Measurements from ENCODE around the gene WDR33. TPM values are rescaled to one million over a fixed set of nuclear protein-coding genes. Genes with fewer than 3 reads are reported as not detected.

Gene WDR33
- total RNA-seq, 1 donor from 2014 or later = 21.3 TPM

- DNase-seq (ENCODE audit: low read depth in 2 of 2) = no peak
Observed at GRCh38 chr2:127697482-127698180, 113.3 kb downstream of the WDR33 start.

DNA sequence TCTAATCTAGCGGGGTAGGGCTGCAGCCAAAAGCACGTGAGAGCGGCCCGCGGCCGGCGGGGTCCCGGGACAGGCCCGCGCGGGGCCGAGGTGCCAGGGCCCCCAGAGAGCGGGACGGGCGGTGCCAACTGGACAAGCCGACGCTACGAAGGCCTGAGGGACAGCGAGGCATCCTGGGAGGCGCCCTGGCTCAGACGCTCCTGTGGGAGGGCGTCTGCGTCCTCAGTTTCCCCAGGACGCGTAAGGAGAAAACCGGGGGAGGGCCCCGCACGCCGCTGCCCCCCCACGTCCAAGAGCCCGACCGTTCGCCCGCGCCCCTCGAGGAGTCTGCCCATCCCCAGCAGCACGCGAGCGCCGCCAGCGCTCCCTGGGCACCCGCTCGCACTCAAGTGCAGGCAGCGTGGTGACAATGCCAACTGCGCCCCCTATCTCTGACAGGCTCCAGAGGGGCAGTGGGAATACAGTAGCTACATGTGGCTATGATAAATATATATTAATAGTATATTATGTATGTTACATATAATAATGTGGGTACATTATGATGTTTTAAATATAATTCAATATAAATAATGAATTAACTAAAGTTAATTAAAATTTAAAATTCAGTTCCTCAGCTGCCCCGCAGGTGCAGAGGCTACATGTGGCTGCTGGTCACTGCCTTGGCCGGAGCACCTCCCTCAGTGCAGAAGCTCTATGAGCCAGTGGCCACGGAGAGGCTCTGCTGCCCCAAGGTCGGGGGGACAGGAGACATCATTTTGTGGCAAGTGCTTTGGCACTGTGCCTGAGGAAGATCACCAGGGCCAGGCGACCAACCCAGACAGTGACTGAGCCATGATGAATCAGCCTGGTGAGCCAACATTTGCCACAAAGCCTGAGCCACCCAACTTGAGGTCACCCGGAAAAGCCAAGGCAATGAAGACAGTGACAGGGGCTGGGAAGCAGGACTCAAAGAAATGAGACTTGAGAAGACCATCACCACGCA is 115.2 kb downstream of the WDR33 start:
- peak; percentile 16 to 32 for DNase-seq (ENCODE audit: low read depth in 2 of 2)

DNA sequence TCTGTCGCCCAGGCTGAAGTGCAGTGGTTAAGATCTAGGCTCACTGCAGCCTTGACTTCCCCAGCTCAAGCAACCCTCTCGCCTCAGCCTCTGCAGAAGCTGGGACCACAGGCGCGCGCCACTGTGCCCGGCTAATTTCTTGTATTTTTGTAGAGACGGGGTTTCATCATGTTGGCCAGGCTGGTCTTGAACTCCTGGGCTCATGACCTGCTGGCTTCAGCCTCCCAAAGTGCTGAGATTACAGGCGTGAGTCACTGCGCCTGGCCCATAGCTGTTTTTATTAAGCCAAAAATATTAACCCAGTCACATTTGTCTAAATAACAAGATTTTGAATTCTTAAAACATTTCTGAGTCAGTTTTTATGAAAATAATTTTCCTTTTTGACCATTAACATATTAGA is 116.0 kb downstream of the WDR33 start:
- no peak for DNase-seq (ENCODE audit: low read depth in 2 of 2)

DNA sequence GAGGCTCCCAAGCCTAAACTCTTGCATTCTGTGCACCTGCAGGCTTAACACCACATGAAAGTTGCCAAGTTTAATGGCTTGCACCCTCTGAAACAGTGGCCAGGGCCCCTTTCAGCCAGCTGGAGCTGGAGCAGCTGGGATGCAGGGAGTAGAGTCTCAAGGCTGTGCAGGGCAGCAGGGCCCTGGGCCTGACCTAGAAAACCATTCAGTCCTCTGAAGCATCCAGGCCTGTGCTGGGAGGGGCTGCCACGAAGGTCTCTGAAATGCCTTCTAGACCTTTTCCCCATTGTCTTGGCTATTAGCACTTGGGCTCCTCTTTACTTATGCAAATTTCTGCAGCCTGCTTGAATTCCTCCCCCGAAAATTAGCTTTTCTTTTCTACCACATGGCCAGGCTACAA is 120.3 kb downstream of the WDR33 start:
- no peak for DNase-seq (ENCODE audit: low read depth in 2 of 2)

DNA sequence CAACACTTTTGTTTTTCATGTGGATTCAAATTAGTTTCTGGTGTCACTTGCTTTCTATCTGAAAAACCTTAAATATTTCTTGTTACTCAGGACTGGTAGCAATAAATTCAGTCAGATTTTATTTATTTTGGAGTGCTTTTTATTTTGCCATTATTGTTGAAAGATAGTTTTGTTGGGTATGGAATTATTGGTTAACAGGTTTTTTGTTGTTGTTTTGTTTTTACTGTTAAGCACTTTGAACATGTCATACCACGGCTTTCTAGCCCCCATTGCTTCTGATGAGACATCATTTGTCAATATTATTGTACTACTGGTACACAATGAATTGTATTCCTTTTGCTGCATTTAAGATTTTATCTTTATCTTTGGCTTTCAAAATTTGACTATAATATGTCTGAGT is 122.6 kb downstream of the WDR33 start:
- no peak for DNase-seq (ENCODE audit: low read depth in 2 of 2)

DNA sequence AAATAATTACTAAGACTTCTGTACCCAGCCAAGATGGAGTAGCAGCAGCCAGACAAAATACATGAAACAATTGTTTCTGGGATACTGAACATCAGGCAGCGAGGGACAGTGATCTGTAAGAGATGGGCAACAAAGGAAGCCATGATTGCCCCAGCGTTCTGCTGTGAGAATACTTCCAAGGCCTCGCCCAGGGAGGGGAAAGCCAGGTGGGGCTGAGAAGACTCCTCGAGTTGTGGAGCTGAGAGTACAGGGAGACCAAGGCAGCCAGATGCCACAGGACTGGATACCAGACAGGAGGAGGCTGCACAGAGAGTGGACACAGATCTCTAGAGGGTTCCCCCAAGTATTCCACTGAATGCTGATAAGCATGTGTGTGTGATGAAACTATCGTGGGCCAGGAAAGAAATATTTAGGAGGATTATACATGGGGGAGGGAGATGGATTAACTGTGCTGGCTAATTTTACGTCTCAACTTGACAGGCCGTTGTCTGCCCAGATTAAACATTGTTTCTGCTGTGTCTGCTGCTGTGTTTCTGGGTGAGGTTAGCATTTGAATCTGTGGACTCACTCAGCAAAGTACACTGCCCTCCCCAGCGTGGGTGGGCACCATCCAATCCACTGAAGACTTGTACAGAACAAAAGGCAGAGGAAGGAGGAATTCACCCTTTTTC is 125.4 kb downstream of the WDR33 start:
- DNase-seq (ENCODE audit: low read depth in 2 of 2) = no peak

- DNase-seq (ENCODE audit: low read depth in 2 of 2) = no peak
Observed at GRCh38 chr2:127683757-127684156, 127.2 kb downstream of the WDR33 start.

- DNase-seq (ENCODE audit: low read depth in 2 of 2) = no peak
Observed at GRCh38 chr2:127683056-127683455, 127.9 kb downstream of the WDR33 start.

GRCh38 chr2:127681976-127682857 is 128.8 kb downstream of the WDR33 start:
- DNase-seq (ENCODE audit: low read depth in 2 of 2) = no peak

- DNase-seq (ENCODE audit: low read depth in 2 of 2) = peak in 1 of 2 donors; percentile 35
Observed at GRCh38 chr2:127681288-127681804, 129.6 kb downstream of the WDR33 start.

GRCh38 chr2:127680706-127681287 is 130.2 kb downstream of the WDR33 start:
- no peak for DNase-seq (ENCODE audit: low read depth in 2 of 2)

DNA sequence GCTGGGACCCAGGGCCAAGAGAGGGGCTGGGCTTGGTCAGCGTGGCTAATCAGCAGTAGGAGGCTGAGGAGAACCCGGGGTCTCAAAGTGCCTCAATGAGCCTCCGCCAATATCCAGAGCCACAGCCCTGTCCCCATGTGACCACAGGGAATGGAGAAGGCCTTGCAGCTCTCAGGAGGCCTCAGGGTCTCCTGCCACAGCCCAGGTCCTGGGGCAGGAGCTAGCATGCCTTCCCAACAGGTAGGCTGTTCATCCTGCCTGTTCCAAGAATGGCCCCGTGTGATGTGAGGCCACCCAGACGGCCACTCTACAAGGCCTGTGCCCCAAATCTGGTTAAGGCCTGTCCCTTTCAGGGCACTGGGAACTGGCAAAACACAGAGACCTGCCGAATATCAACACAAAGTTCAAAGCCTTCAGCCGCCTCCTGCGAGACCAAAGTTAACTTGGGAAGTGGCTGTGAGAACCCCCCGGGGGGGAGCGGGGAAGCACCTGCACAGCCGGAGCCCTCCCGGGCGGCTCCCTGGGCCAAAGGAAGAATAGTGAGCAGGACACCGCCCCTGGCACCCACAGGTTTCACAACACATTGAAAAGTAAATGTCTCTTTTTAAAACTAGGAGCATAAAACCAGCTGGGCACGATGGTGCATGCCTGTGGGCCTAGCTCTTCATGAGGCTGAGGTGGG is 131.2 kb downstream of the WDR33 start:
- no peak for DNase-seq (ENCODE audit: low read depth in 2 of 2)

- no peak for DNase-seq (ENCODE audit: low read depth in 2 of 2)
Observed at GRCh38 chr2:127678991-127679390, 132.0 kb downstream of the WDR33 start.

- no peak for DNase-seq (ENCODE audit: low read depth in 2 of 2)
Observed at GRCh38 chr2:127678531-127678930, 132.4 kb downstream of the WDR33 start.

GRCh38 chr2:127676906-127677305 is 134.1 kb downstream of the WDR33 start:
- DNase-seq (ENCODE audit: low read depth in 2 of 2) = no peak

GRCh38 chr2:127675331-127676261 is 135.4 kb downstream of the WDR33 start, which contains the start of gene LIMS2:
TSS of gene LIMS2 (minus strand) at chr2:127675530. CDS start at chr2:127675024, 506 bp downstream.
- DNase-seq (ENCODE audit: low read depth in 2 of 2) = peak in 1 of 2 donors; percentile 57

DNA sequence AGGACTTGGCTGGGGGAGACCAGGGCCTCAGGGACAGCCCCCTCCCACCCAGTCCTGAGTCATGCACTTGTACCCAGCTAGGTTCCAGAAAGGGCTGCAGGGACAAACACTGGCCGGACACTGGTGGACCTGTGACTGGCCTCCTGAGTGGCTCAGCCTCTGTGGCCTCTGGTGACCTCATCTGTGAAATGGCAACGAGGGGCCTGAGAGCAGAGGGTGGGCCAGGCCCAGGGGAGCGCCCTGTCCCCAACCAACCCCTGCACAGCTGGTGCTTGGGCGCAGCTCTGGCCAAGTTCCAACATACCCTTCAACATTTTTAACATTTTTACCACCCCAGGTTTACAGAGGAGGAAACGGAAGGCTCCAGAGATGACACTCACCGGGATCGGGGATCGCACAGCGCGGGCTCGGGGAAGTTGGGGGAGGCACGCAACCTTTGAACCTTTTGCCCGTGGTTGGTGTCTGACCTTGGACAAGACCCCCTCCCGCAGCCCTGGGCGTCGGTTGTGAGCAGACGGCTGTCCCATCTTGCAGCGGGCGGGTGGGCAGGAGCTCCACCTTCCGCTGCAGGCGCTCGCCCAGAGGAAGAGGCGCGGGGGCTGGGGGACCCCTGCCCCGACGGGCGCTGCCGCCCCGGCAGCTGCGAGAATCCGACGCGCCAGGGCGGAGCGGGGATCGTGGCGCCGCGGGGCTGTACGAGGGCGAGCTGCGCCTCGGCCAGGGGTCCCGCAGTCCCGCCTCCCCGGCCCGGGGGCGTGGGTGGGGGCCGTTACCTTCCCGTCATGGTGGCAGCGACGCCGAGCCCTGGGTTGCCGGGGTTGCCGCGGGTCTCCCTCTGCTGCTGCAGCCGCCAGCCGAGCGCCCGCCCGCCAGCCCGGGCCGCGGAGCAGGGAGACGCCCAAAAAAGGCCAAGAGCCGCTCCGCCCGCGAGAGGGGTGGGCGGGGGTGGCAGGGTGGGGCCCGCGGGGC is 136.4 kb downstream of the WDR33 start:
- DNase-seq (ENCODE audit: low read depth in 2 of 2) = peak in 1 of 2 donors; percentile 29
